Uterus (tissue), 2 donors: Measurements from ENCODE around the gene LAMA5.

Experiments used
- POLR2A ChIP-seq, 2 donors: fragments of 450-650 bp; IDR thresholded peaks; one replicate each; pipeline ENCODE4 v1.6.1; 2016; ENCODE audit warnings: antibody characterized with exemption in 2 of 2, mild to moderate bottlenecking in 1 of 2, moderate library complexity in 1 of 2
- TF ChIP-seq, protein P1 (sequence below), 4 experiments: fragments of 200-600 bp in 2 of 4; fragments of 450-650 bp in 2 of 4; sonication (generic) in 2 of 4; IDR thresholded peaks; one replicate each; pipeline ENCODE4 v1.5.1; 2016 to 2019; ENCODE audit warnings: antibody characterized with exemption in 4 of 4, mild to moderate bottlenecking in 2 of 4, moderate library complexity in 1 of 4

DNA sequence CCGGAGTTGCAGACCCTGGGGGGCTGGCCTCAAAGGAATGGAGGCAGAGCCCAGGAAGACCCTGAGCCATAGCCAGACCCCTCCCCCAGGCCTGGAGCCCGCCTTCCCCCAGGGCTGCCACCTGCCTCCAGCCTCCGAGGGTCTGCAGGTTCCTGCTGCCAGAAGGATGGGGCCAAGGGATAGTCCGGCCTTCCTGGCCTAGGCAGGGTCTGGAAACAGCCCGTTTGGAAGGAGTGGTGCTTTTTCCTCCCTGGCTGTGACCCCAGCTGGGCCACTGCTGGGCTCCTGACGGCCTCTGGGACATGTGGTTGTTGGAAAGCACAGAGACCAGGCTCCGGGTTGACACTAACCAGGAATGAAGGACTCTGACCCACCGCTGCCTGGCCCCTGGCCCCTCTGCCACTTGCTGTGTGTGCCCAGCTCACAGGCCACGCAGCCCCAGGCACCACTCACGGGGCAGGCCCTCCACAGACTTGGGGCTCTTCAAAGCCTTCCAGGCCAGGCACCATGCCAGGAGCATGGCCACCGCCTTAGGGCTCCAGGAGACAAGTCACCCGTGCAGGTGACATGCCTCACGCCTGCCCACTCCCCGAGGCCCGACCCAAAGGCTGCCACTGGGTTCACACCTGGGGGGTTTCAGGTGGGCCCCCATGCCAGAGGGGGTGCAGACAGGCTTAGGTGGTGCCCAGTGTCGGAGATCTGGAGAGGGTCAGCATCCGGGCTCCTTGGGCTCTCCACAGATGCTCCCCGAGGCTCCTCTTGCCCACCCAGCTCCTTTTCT, 3.9 kb upstream of the LAMA5 start:
- TF ChIP-seq, protein P1, sequence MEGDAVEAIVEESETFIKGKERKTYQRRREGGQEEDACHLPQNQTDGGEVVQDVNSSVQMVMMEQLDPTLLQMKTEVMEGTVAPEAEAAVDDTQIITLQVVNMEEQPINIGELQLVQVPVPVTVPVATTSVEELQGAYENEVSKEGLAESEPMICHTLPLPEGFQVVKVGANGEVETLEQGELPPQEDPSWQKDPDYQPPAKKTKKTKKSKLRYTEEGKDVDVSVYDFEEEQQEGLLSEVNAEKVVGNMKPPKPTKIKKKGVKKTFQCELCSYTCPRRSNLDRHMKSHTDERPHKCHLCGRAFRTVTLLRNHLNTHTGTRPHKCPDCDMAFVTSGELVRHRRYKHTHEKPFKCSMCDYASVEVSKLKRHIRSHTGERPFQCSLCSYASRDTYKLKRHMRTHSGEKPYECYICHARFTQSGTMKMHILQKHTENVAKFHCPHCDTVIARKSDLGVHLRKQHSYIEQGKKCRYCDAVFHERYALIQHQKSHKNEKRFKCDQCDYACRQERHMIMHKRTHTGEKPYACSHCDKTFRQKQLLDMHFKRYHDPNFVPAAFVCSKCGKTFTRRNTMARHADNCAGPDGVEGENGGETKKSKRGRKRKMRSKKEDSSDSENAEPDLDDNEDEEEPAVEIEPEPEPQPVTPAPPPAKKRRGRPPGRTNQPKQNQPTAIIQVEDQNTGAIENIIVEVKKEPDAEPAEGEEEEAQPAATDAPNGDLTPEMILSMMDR (IDR thresholded peaks at IDR 0.05), result no peak
- TF ChIP-seq POLR2A (IDR thresholded peaks at IDR 0.05), result no peak
